ENCODE data around the gene FAF1. TPM values are rescaled to one million over a fixed set of nuclear protein-coding genes. Genes with fewer than 3 reads are reported as not detected.

FAF1 gene
- total and polyA plus RNA-seq, 2 donors (not counting 3 experiments of a cell fraction or from before 2014, with no cell fraction given): 9.0 to 57.6 TPM

DNA sequence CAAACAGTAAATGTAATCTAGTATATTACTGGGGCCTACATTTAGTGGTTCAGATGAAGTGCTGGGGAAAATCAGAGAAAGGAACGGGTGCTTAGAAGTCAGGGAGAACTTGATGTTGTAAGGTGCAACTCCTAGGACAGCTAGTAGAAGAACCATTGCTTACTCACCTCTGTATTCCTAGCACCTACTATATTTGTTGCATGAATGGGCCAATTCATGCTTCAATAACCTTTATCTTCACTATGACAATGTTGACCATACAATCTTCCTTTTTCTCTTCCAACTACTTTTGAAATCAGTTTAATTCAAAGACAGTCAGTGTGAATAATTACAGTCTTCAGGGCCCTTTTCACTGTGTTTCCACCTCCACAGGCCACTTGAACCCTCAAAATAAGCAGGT, 411.8 kb downstream of the FAF1 start:
- H3K9me3 ChIP-seq (replicated peaks; ENCODE audit: control insufficient read depth, insufficient read depth, low read length): no peaks in the 10 kb centered on the region
- intact Hi-C loops (cut with micrococcal nuclease): no loop called here
- no peaks in the 10 kb centered on the region for H3K79me2 ChIP-seq (ENCODE audit: control insufficient read depth, insufficient read depth, low read length)
- ChIA-PET POLR2A (no interaction called here), CTCF (no interaction called here)
- no peaks in the 10 kb centered on the region for H3K9me1 ChIP-seq (replicated peaks; ENCODE audit: control insufficient read depth, extremely low read depth, insufficient read depth, low read length)
- H3K4me2 ChIP-seq (ENCODE audit: insufficient read depth, low read length): no peak overlapping the region
- dilution Hi-C loops (cut with MboI; ENCODE audit: extremely low pct_ligation_motif_present, low sequenced_read_pairs): no loop called here
- TF ChIP-seq FOS (IDR thresholded peaks at IDR 0.05; ENCODE audit: borderline replicate concordance, insufficient read depth, low read length): no peak
- no peak for TF ChIP-seq POLR2A (IDR thresholded peaks at IDR 0.05; ENCODE audit: low read depth, low read length)
- no peak for TF ChIP-seq MYC (IDR thresholded peaks at IDR 0.05; ENCODE audit: low read depth, low read length)
- TF ChIP-seq, protein P1, sequence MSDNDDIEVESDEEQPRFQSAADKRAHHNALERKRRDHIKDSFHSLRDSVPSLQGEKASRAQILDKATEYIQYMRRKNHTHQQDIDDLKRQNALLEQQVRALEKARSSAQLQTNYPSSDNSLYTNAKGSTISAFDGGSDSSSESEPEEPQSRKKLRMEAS (IDR thresholded peaks at IDR 0.05; ENCODE audit: insufficient read depth, insufficient read length): no peak
- no peak for TF ChIP-seq EZH2 (IDR thresholded peaks at IDR 0.05; ENCODE audit: borderline replicate concordance, low read depth, low read length, severe bottlenecking)
- TF ChIP-seq, protein P2, sequence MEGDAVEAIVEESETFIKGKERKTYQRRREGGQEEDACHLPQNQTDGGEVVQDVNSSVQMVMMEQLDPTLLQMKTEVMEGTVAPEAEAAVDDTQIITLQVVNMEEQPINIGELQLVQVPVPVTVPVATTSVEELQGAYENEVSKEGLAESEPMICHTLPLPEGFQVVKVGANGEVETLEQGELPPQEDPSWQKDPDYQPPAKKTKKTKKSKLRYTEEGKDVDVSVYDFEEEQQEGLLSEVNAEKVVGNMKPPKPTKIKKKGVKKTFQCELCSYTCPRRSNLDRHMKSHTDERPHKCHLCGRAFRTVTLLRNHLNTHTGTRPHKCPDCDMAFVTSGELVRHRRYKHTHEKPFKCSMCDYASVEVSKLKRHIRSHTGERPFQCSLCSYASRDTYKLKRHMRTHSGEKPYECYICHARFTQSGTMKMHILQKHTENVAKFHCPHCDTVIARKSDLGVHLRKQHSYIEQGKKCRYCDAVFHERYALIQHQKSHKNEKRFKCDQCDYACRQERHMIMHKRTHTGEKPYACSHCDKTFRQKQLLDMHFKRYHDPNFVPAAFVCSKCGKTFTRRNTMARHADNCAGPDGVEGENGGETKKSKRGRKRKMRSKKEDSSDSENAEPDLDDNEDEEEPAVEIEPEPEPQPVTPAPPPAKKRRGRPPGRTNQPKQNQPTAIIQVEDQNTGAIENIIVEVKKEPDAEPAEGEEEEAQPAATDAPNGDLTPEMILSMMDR (IDR thresholded peaks at IDR 0.05; ENCODE audit: extremely low read depth in 1 of 2, insufficient read depth in 1 of 2, low read depth in 1 of 2, low read length in 2 of 2): no peak
- no peak for TF ChIP-seq POLR2AphosphoS5 (IDR thresholded peaks at IDR 0.05; ENCODE audit: insufficient read depth, low read depth, low read length)
- no peak for TF ChIP-seq JUN (IDR thresholded peaks at IDR 0.05; ENCODE audit: borderline replicate concordance, insufficient read depth, insufficient read length, low read depth)
- TF ChIP-seq GATA2 (IDR thresholded peaks at IDR 0.05; ENCODE audit: insufficient read depth, insufficient read length, low read depth, low read length): no peak
- H3K4me3 ChIP-seq (replicated peaks in 1 of 3; ENCODE audit: insufficient read depth in 1 of 3, low read depth in 1 of 3, low read length in 3 of 3): no peak overlapping the region
- no peak overlapping the region for H2AFZ ChIP-seq (ENCODE audit: low read depth, low read length)
- H3K9ac ChIP-seq (replicated peaks; ENCODE audit: extremely low read depth, insufficient read depth, low read length): no peak overlapping the region
- no peaks in the 10 kb centered on the region for H3K36me3 ChIP-seq (ENCODE audit: control insufficient read depth in 2 of 2, extremely low read depth in 1 of 2, insufficient read depth in 2 of 2, low read length in 2 of 2)
- DNase-seq (ENCODE audit: low read depth, low spot score) (no peak), FAIRE-seq (no peak)
- no peaks in the 10 kb centered on the region for H3K27me3 ChIP-seq (ENCODE audit: control insufficient read depth in 2 of 2, insufficient read depth in 2 of 2, low read length in 2 of 2)
- no peaks in the 10 kb centered on the region for H4K20me1 ChIP-seq (replicated peaks; ENCODE audit: control insufficient read depth, extremely low read depth, insufficient read depth, low read length)
- no peak overlapping the region for H3K27ac ChIP-seq (ENCODE audit: insufficient read depth, low read depth, low read length)
- H3K4me1 ChIP-seq (ENCODE audit: control insufficient read depth, extremely low read depth, insufficient read depth, low read length): no peaks in the 10 kb centered on the region
- no TSS peak for BruUV-seq (replicated peaks)
